NK-92 (cell line): Measurements from ENCODE around the gene KIAA1328.
"Not testable (repeated sequence)": the region's sequence is repeated elsewhere in the genome, so short reads cannot be mapped to it uniquely, and the experiment has no call there.

Experiments used
- DNase-seq: peaks from one replicate; lab custom pipeline; 2025; ENCODE audit not compliant: unreplicated experiment; lab: John Stamatoyannopoulos, UW

Gene KIAA1328

DNA sequence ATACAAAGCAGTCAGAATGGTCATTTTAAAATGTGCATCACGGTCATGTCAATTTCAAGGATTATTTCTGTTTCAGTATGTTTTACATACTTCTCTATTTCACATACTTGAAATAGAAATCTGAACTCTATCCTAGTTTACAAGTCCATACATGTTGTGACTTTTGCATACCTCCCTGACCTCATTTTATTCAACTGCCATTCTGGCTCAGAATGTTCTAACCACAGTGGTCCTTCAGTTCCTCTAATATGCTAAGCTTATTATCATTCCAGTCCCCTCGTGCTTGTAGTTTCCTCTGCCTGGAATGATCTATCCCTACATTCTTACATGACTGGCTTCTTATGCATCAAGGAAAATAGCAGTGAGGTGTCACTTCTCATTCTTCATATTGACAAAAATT, 295.6 kb downstream of the KIAA1328 start:
- no peak for DNase-seq

DNA sequence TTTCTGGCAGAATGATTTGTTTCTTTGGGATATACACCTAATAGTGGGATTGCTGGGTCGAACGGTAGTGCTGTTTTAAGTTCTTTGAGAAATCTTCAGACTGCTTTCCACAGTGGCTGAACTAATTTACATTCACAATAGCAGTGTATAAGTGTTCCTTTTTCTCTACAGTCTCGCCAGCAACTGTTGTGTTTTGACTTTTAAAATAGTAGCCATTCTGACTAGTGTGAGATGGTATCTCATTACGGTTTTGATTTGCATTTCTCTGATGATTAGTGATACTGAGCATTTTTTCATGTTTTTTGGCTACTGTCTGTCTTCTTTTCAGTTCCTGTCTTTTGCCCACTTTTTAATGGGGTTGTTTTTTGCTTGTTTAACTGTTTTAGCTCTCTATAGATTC, 306.2 kb downstream of the KIAA1328 start:
- DNase-seq: no peak

GRCh38 chr18:37138456-37138855, 309.5 kb downstream of the KIAA1328 start:
- no peak for DNase-seq

DNA sequence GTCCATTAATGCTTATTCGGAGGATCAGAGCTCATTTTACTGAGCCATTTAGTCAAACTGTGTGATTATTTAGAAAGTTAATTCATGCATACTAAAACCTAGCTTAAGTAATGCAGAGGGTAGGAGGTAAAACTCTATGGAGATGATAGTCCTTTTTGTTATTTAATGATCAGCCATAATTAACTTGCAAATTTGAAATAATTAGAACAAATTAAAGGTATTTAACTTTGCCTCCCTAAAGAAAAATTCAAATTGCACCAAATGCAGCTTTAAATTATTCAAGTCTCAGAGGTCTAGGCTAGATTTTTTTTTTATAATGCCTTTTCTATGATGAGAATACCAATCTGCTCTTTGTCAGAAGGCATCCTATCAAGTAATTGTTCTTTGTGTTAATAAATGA, 310.9 kb downstream of the KIAA1328 start:
- DNase-seq: no peak

DNA sequence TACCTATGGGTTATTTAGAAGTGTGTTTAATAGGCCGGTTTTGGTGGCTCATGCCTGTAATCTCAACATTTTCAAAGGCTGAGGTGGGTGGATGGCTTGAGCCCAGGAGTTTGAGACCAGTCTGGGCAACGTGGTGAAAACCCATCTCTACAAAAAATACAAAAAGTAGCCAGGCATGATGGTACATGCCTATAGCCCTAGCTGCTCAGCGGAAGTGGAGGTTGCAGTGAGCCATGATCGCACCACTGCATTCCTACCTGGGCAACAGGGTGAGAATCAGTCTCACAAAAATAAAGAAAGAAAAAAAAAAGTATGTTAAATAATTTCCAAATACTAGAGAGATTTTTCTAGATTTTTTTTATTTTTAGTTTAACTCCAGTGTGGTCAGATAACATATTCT, 316.0 kb downstream of the KIAA1328 start:
- DNase-seq: no peak

GRCh38 chr18:37156330-37156942, 327.5 kb downstream of the KIAA1328 start:
- no peak for DNase-seq

DNA sequence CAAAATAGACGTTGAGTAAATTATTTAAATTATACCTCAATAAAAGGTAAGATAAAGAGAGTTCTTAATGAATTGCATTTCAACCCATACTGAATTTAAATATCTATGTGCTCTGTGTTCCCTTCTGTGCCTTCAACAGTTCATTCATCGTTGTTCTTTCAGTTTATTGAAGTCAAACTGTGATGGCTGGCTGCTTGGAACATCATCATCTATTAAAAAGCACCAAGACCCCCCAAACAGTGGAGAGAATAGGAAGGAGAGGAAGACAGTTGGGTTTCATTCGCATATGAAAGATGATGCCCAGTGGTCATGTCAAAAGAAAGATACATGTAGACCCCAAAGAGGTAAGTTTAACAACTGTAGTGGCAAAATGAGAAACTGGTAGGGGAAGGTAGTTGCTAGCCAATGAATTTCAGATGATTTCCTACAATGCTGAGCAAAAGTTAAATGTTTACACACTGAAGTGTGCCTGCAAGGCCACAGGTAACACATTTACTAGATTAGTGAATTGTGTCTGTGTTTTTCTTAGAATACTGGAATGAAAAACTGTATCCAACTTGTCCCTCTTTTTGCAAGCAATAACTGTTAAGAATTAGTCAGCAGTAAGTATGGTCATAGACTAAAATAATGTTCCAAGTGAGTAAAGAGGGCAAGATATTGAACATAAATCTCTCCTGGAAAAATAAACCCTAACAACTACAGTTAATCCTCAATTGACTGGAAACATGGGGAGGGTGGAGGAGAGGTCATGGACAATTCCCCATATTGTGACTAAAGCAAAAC, 331.3 kb downstream of the KIAA1328 start:
- DNase-seq: no peak

DNA sequence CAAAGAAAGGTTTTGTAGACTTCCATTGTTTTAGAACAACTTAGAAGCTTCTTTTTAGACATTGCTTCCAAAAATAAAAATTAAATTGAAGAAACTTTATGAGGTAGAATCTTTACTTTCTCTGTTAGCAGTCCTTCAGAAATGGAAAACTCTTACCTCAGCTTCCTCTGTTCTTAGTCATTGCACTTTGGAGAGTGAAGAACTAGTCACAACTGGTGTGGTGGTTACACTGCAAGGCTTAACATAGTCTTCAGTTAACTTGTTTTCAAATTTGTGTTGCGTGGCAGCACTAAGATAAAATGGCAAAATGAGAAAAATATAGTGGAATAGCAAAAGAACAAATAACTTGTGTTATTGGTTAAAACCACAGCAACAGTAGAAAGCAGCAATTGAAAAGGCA, 332.6 kb downstream of the KIAA1328 start:
- DNase-seq: no peak

DNA sequence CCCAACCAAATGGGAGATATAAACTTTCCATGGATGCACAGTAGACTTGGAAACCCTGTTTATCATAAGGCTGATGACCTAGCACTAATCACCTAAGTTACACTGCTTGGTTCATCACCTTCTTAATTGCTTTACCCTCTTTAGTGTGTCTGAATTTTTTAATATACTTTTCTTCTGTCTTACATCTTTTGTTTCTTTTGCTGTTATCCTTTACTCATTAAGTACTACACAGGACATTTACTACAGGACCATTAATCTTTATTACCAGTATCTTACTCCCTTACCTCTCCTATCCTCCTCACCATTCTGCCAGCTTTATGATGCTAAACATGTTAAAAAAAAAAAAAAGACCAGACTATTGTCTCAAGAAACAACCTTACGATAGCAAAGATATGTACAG, 333.6 kb downstream of the KIAA1328 start:
- DNase-seq: no peak

GRCh38 chr18:37163119-37163518, 334.2 kb downstream of the KIAA1328 start:
- no peak for DNase-seq

DNA sequence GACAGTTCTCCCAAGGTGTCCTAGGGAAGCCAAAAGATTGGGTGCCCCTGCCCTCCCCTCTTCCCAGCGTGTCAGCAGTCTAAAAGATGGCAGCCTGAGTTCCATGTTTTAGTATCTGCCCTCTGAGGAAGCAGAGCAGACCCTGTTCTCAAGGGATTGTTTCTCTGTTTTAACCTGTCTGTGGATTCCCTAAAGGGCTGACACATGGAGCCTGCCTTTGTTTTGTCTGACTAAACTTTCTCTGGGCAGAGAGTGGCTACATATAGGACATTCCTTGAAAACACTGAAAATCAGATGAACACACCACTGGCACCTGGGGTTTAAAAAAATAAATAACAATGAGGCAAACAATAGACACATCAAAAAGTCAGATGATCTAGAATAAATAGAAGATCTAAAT, 337.6 kb downstream of the KIAA1328 start:
- no peak for DNase-seq

DNA sequence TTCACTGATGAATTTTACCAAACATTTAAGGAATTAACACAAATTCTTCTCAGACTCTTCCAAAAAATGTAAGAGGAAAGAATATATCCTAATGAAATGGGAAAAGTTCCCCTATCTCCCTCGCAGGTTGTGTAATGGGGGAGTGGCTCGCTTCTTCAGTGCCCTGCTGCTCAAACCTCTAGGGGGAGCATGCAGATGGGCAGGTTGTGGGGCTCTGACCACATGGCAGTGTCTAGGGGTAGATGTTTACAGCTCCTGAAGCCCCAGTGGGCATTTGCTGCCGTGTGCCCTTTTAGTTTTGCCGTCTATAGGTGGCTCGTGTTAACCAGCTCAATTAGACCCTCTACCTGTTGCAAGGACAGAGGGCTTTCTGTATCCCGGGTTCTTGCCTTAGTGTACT, 338.0 kb downstream of the KIAA1328 start:
- DNase-seq: not testable (repeated sequence)

DNA sequence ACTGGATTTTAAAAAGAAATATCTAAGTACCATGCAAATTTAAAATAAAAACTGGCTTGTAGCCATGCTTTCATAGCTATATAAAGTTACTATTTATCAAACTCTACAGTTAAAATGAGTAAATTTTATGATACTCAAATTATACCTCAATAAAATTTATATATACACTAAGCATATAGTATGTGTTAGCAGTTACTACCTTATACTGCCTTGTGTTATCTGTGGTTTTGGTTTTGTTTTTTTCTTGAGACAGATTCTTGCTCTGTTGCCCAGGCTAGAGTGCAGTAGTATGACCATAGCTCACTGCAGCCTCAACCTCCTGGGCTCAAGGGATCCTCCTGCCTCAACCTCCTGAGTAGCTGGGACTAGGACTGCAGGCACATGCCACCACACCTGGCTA, 342.1 kb downstream of the KIAA1328 start:
- no peak for DNase-seq

- no peak for DNase-seq
Observed at GRCh38 chr18:37173384-37173783, 344.5 kb downstream of the KIAA1328 start.

- DNase-seq: no peak
Observed at GRCh38 chr18:37175727-37176620, 347.0 kb downstream of the KIAA1328 start.

GRCh38 chr18:37176621-37176934, 347.7 kb downstream of the KIAA1328 start:
- no peak for DNase-seq

DNA sequence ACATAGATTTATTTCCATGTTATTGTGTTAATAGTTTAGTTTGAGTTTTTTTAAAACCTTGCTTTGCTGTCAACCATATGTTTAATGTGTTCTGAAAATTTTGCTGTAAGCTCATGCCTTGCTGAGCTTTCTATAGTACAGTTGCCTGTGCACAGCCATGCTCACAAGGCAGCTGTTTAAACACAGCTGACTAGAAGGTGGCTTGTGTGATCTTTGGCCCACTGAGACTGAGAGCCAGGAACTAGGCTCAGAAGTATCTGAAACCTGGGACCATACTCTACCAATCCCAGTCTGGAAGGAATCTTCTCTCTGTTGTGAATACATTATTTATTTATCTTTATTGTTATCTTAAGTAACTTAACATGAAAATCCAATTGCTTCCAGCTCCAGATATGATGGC, 350.5 kb downstream of the KIAA1328 start:
- no peak for DNase-seq

DNA sequence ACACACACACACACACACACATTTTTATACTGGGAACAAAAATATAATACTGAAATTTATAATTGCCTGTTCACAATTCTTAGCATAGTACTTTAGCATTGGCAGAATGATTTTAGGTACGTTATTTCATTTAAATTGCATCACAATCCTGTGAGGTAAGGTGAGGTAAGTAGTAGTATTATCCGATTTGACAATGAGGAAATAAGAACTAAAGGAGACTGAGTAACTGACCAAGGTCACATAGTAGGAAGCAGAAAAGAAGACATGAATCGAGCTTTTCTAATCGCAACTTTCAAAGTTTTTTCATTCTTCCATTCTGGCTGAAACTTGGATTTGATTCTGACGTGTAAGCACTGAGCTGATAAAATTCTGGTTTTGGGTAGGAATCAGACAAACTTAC, 351.2 kb downstream of the KIAA1328 start:
- no peak for DNase-seq

DNA sequence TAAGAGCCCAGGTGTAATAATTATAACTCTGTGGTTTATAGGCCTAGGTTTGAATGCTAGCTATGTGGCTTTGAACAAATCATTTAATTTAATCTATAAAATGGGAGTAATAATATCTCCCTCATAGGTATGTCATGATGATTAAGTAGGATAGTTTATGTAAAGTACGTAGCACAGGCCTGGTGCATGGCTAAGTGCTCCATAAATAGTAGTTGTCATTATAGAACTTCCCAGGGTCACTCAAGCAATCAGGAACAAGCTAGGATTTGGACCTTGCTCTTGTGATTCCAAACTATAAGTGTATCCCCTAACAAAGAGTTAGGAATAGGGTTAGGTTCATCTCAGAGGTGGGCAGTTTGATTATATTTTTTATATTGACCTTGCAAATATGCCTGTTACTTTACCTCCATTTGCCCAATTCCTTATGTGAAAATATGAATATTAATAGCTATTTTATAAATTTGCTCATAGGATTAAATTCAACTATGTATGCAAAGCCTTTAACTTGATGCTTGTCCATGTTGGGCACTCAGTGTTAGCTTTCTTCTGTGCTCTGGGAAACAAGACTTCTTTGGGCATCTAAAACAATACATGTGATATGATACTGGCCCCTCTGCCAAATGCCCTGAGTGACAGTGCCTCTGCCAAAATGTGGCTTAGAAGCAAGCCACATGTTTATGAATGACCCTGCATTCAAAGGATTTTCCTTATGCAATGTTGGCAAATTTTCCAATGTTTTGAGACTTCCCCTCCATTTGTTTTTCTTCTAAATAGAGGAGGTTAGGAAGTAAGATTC, 353.6 kb downstream of the KIAA1328 start:
- no peak for DNase-seq

- DNase-seq: no peak
Observed at GRCh38 chr18:37184209-37184868, 355.4 kb downstream of the KIAA1328 start.
